GM20431 (cell line): ENCODE measurements around the gene DDIAS.

Source experiments
- in situ Hi-C: fragments of 300-500 bp; cut with MseI, MboI; formaldehyde crosslinking; loops from one replicate; pipeline ENCODE4 v1.15.0; 2020; ENCODE audit warnings: low sequenced_read_pairs; ENCODE audit not compliant: unreplicated experiment

The DDIAS gene

DNA sequence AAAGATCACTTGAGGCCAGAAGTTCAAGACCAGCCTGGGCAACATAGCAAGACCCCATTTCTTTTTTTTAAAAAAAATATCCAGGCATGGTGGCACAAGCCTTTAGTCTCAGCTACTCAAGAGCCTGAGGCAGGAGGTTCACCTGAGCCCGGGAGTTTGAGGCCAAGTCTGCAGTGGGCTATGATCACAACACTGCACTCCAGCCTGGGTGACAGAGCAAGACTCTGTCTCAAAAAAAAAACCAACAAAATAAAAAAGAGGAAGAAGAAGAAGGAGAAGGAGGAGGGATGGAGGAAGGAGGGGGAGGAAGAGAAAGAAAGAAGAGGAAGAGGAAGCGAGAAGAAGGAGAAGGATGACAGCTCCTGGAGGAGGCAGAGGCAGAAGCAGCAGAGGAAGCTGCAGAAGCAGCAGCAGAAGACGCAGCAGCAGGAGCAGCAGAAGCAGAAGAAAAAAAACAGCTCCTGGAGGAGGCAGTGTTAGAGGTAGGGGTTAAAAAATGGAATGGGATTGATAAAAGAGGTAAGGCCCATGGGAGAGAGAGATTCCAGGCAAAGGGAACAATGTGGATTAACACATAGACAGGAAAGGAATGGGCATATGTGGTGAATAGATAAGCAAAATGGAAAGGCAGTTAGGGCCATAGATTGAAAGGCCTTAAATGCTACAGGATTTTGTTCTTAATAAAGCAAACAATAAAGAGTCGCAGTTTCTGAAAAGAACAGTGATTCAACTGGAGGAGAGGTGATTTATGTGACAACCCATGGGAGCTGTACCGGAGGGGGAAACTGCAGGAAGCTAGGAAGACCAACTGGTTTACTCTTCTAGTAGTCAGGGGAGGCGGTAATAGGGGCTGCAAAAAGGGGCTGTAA is 12.2 kb upstream of the DDIAS start:
- in situ Hi-C loops: no loop called here

DNA sequence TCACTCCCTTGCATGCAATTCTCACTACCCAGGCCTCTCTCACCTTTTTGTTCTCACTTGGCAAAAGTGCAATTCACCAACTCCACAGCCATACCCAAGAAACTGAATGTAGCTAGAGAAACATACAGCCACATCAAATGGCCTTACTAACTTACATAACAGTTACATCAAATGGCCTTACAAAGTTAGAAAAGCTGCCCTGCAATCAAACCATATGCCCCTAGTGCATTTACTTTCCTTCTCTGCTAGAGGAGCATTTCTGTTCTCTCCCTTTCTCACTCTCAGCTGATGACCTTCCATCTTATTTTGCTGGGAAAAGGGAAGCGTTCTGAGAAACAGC is 11.6 kb upstream of the DDIAS start:
- in situ Hi-C loops: no loop called here

DNA sequence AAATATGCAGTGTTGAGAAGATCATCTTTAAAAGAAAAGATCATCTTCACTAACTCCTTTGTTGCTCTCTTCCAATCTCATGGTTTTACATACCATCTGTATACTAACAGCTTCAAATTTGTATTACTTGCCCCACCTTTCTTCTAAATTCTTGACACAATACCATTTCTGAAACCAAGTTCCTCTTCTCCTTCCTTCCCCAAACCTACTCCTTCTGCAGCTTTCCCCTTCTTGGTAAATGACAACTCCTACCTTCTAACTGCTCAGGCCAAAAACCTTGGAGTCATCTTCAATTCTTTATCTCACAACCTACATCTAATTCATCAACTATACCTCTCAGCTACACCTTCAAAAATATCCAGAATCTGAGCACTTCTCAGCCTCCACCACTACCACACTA is 10.6 kb upstream of the DDIAS start:
- in situ Hi-C loops: no loop called here

DNA sequence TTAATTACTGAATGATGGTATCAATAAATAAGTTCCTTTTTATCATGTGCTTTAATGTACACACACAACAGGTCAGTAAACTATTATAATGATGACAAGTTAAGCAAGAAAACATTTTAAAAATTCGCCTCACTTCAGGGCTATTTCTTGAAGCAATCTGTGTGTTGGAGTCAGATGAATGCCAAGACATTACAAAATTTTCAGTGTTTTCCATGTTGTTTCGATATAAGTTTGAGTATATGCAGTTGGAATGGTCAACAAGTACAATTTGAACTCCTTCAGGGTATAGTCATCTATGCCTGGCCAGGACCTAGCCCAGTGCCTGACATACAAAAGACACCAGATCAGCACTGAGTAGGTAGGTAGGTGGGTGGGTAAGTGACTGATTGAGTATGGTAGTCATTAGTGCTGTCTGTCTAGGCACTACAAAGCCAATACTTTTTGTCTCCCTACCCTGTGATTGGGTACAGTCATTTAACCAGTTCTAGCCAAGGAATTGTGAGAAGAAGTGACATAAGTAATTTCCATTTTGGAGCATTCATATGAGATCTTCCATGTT is 8.8 kb upstream of the DDIAS start:
- in situ Hi-C loops: no loop called here

DNA sequence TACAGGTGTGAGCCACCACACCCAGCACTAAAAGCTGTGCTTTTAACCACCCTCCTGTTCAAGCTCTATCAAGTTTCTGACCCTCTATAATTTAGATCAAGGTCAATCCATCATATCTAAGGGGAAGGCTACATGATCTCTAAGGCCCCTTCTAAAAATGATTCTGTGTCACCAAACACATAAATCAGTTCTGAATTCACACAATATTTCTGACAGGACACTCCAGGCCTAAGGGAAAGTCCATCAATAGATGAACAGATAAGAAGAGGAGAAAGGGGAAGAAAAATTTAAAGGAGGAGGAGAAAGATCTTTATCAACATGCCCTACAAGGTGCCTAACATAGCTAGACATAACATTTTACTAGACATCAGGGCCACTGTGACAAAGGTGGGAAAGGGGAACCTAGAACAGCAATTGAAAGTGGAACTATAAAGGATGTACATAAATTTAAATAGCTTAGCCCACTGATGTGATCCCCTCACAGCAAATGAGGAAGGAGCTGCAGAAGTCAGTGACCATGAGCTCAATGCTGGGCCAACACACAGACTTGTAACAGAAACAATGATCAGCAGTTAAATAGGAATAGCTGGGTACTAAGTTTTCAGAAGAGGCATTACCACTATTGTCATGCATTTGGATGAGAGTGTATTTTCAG is 6.0 kb upstream of the DDIAS start:
- in situ Hi-C loops: no loop called here

DNA sequence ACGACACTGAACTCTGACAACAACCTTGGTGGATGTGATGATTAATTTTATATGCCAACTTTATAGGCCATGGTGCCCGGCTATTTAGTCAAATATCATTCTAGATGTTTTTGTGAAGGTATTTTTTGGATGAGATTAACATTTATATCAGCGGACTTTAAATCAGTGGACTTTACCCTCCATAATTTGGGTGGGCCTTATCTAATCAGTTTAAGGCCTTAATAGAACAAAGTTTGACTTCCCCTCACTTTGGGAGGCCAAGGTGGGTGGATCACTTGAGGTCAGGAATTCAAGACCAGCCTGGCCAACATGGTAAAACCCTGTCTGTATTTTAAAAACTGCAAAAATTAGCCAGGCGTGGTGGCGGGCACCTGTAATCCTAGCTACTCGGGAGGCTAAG is 5.4 kb upstream of the DDIAS start:
- in situ Hi-C loops: no loop called here

DNA sequence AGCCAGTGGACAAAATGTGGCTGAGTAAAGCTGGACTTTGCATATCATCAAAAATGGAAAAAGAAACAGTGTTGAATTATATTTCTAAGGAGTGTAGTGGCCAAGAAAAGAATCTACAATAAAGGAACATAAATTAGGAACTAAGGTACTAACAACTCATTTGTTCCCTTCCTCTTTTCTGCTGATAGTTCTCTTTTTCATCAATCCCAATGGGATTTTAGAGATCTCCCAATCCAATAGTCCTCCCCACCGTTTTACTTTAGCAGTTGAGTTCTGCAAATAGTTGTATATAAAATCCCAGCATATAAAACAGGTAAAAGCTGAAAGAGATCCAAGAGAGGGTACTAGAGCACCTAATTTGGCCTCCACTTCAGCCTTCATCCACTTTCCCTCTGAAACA is 3.3 kb upstream of the DDIAS start:
- in situ Hi-C loops: no loop called here

DNA sequence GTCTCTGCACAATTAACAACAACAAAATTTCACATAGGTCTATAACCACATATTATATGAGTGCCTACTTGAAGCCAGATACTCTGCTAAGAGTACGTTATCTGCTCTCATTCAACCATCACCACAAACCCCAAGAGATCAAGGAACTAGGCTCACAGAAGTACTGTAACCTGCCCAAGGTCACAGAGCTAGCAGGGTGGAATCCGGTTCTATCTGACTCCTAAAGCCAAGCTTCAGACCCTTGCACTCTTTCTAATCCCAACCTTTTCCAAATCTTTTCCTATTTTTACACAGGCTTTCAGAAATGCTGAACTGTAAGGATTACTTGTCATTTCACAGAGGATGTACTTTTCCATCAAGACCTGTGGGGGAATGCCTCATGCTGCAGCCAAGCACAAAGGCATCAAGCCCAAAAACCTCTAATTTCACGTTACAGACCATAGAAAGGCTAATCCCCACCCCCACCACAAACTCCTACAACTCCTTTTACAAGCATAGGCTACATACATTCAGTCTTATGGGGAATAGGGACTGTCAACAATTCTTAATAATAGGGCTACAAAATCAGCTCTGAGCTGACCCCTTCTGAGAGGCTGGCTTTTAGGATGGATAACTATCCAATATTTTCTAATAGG is 2.2 kb upstream of the DDIAS start:
- in situ Hi-C loops: no loop called here

DNA sequence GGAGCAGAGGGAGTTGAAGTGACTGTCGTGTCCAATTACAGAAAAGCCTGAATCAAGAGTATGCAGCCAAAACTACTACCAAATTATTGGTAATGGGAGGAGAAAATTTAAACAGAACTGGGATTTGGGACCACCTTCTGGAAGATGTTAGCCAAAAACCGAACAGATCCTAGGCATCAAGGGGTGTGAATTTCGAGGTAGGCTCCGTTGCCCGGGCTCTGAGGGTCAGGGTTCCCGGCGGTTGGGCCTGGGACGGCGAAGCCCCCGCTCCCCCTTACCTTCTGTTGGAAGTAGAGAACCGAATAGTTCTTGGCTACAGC is 1.6 kb upstream of the DDIAS start:
- in situ Hi-C loops: loop anchor here (25.0 kb wide), 2 partner anchors 162 to 337 kb away; partner anchors contain the start of gene RAB30

DNA sequence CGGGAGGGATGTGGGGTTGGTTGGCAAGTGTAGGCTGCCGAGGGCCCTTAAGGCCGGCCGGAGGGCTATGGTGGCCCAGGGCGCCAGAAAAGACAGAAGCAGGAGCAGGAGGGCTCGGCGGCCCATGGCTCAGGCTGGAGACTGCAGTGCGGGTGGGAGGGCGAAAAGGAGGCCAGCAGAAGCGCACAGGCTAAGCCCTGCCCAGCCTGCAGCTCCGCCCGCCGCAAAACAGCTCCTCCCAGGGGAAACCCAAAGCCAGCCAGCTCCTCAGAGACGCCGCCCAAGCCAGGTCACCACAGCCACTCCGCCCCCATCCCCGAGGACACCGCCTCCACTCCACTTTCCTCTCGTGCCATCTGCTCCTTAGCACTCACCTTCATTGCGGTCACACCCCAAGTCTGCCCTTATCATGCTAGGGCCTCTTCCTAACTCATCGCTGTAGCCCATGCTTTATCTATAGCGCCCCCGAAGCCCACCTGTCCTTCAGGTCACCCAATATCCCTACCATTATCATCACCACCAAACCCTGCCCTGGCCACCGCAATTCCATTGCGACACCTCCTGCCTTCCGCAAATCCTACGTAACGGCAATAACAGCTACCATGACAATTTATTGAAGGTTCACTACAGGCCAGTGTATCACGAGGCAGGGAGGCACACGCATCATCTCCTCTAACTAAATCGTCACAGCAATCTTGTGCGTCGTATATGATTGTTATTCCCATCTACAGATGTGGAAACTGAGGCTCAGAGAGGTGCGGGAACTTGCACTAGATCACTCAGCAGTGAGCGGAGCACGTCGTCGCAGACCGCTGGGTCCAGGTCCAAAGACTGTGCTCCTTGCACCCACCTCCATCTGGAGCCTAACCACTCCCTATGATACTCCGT is 1.0 kb upstream of the DDIAS start, which contains the start of gene PRCP:
Gene PRCP (minus strand): TSS at position 154 of the 888 bp plus-strand sequence. CDS start 28 bp downstream, at position 126.
- in situ Hi-C loops: loop anchor here (25.0 kb wide), 2 partner anchors 162 to 337 kb away; partner anchors contain the start of gene RAB30

DNA sequence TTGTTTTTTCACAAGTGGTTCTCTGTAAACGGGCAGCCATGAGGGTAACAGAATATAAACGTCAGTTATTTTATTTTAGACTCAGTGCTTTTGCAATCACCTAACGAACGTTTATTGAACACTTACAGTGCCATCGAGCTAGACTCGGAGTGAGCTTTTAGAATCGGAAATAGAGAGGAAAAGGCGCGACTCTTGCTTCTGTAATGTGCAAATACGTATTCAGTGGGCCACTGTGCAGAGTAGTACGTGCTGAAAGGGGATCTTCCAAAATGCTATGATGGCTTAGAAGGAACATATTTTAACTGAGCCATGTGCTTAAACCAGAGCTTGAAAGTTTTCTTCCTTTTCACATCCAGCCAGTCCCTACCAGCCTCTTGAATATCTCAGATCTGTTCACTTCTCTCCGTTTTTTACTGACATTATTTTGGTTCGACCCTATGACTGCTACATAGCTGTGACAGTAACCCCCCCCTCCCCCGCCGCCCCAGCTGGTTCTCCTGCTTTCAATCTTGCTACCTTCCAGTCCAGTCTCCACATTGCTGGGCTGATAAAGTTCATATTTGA is 468 bp downstream of the DDIAS start:
- in situ Hi-C loops: loop anchor here (25.0 kb wide), 2 partner anchors 160 to 335 kb away; partner anchors contain the start of gene RAB30

DNA sequence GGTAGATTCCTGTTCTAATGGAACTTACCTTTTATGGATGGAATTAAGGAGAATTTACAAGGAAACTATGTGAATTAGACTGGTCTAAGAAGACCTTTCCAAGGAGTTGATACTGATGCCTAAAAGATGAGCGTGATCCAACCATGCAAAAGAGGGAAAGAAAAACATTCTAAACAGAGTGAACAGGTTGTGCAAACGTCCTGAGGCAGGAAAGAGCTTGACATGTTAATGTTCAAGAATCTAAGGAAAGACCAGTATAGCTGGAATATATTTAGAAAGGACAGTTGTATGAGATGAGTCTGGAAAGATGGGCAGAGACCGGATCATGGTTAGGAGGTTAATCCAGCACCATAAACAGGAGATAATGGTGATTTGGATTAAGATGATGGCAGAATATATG is 1.3 kb downstream of the DDIAS start:
- in situ Hi-C loops: loop anchor here (25.0 kb wide), 2 partner anchors 159 to 334 kb away; partner anchors contain the start of gene RAB30

DNA sequence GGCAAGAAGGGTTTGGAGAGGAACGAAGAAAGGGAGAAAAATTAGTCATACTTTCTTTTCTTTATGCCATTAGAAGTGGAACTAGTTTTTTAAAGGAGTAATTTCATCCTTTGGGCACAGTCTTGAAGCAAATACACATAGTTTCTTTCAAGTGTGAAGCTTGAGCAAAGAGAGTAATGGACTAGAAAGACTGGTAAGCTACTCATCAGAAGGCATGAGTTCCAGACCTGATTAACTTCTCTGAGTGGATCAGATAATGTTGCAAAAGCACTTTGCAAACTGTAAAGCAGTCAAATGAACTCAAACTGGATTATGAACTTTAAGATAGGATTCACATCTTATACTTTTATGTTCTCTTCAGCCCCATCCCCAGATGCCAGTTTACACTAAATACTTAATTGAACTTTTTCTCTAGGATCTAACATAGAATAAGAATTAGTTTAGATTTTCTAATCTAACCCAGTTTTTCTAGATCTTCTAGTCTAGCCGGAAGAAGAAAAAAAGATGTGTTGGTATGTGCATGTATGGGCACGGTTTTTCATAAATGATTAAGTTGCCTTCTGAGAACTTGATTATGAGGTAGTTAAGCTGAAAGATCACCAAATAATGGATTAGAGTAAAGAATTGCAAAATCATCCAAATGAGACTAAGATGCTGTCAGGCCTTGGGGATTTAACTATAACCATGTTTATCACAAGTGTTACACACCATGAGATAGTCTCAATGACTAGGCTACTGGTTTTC is 2.5 kb downstream of the DDIAS start:
- in situ Hi-C loops: loop anchor here (25.0 kb wide), 2 partner anchors 158 to 333 kb away; partner anchors contain the start of gene RAB30

DNA sequence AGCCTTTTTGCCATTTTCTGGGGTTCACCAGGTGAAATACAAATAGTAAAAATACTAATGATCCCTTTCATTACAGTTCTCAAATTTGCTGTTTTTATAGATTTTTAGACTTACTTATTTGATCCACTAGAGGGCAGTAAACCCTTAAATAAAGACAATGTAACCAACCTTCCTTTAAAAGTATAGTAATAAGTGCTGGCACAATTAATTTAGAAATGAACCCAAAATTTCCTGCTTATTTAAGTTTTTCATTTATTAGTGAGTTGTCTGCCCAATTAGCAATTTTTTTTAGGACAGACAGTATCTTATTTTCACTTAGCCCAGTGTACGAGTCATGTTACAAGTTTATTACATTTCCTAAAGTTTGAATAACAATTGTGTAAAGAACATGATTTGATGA is 4.7 kb downstream of the DDIAS start:
- in situ Hi-C loops: loop anchor here (25.0 kb wide), 2 partner anchors 156 to 331 kb away; partner anchors contain the start of gene RAB30

DNA sequence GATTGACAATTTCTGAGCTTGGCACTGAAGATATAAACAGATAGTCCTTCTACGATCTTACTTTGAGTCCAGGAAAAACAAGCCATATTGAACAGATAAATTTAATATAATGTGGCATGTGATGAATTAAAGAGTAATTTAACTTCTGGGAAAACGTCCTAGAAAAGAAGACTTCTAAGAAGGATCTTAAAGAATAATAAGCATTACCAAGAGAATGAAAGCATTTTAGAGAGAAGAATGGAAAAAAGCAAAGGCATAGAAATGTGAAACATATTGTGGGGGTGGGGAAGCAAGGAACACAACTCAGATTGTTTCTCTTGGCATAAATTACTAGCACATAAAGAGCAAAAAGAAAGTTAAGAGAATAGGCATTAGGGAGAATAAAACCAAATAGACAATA is 5.4 kb downstream of the DDIAS start:
- in situ Hi-C loops: loop anchor here (25.0 kb wide), 2 partner anchors 155 to 330 kb away; partner anchors contain the start of gene RAB30

DNA sequence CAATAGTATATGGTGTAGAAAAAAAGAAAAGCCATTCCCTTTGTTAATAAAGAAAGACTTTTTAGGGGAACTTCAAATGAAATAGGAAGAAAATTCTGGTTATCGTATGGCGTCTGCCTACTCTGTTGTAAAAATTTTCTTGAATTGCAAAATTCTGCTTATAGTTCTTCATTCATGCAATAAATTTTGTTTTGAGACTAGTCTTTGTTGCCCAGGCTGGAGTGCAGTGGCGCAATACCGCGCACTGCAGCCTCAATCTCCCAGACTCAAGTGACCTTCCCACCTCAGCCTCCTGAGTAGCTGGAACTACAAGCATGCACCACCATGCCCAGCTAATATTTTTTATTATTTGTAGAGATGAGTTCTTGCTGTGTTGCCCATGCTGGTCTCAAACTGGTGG is 5.8 kb downstream of the DDIAS start:
- in situ Hi-C loops: loop anchor here (25.0 kb wide), 2 partner anchors 155 to 330 kb away; partner anchors contain the start of gene RAB30

DNA sequence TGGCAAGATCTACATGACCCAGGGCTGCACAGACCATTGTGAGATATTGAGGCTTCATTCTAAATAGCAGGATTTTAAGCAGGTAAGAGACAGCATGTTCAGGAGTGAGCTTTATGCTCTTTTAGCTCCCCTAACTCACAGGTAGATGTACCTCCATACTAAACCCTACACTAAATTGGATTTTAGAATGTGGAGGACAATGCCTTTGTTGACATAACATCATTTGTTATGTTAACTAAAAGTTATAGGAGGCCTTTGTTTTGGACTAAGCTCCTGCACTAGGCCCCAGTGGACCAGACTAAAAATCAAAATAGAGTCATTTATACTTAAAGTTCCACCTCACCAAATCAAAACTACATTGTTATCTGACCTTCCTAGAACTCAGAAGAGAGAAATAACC is 6.8 kb downstream of the DDIAS start:
- in situ Hi-C loops: loop anchor here (25.0 kb wide), 2 partner anchors 154 to 329 kb away; partner anchors contain the start of gene RAB30

DNA sequence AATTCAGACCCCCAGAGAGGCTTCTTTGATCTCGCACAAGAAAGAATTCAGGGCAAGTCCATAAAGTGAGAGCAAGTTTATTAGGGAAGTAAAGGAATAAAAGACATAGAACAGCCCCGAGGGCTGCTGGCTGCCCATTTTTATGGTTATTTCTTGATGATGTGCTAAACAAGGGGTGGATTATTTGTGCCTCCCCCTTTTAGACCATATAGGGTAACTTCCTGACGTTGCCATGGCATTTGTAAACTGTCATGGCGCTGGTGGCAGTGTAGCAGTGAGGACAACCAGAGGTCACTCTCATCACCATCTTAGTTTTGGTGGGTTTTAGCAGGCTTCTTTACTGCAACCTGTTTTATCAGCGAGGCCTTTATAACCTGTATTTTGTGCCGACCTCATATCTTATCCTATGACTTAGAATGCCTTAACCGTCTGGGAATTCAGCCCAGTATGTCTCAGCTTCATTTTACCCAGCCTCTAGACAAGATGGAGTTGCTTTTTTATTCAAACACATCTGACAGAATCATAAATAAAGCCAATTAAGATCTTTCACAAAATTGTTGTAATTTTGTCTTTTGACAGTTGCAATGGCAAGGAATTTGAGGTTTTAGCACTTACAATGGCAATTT is 7.6 kb downstream of the DDIAS start:
- in situ Hi-C loops: loop anchor here (25.0 kb wide), 2 partner anchors 153 to 328 kb away; partner anchors contain the start of gene RAB30
